Heart left ventricle (tissue), 16 donors: ENCODE measurements around the gene DCDC2. TPM values are rescaled to one million over a fixed set of nuclear protein-coding genes. Genes with fewer than 3 reads are reported as not detected.
"Not testable (repeated sequence)": the region's sequence is repeated elsewhere in the genome, so short reads cannot be mapped to it uniquely, and the experiment has no call there.

Experiments
- ATAC-seq, 4 donors: fragments of 200-7000 bp; cut with Tn5 transposase; one replicate each; pipeline ENCODE4 v1.9.1; 2020 to 2022; ENCODE audit warnings: moderate library complexity in 4 of 4, mild to moderate bottlenecking in 3 of 4, moderate number of reproducible peaks in 1 of 4
- DNase-seq, 5 donors: peaks; one replicate each; pipeline ENCODE4 v3.0.0-alpha.2; 2020
- H3K27ac ChIP-seq, 12 donors: fragments of 200-600 bp; sonication (generic) in 4 of 12; one replicate each; pipeline versions ENCODE4 v1.5.0 to v1.8.0; 2016 to 2022; ENCODE audit warnings: mild to moderate bottlenecking in 2 of 12
- H3K27me3 ChIP-seq, 9 donors: fragments of 200-600 bp; sonication (generic) in 2 of 9; one replicate each; pipeline versions ENCODE4 v1.5.1 to v1.8.0; 2016 to 2022; ENCODE audit warnings: mild to moderate bottlenecking in 3 of 9
- H3K36me3 ChIP-seq, 9 donors: fragments of 200-600 bp; sonication (generic) in 2 of 9; one replicate each; pipeline versions ENCODE4 v1.5.0 to v1.8.0; 2018 to 2022; ENCODE audit warnings: mild to moderate bottlenecking in 2 of 9
- H3K4me1 ChIP-seq, 12 donors: fragments of 200-600 bp; sonication (generic) in 4 of 12; one replicate each; pipeline versions ENCODE4 v1.5.0 to v1.8.0; 2016 to 2022; ENCODE audit warnings: mild to moderate bottlenecking in 3 of 12
- H3K4me3 ChIP-seq, 12 donors: fragments of 200-600 bp; sonication (generic) in 4 of 12; one replicate each; pipeline versions ENCODE4 v1.5.0 to v1.8.0; 2017 to 2022; ENCODE audit warnings: mild to moderate bottlenecking in 9 of 12, moderate library complexity in 4 of 12
- H3K9me3 ChIP-seq, 12 donors: fragments of 200-600 bp; sonication (generic) in 4 of 12; one replicate each; pipeline versions ENCODE4 v1.5.0 to v1.8.0; 2016 to 2022; ENCODE audit warnings: mild to moderate bottlenecking in 1 of 12
- CTCF ChIP-seq, 12 donors: fragments of 200-600 bp; sonication (generic) in 4 of 12; IDR thresholded peaks; one replicate each; pipeline versions ENCODE4 v1.5.0 to v1.8.0; 2018 to 2022; ENCODE audit warnings: antibody characterized with exemption in 12 of 12, mild to moderate bottlenecking in 5 of 12
- POLR2A ChIP-seq, 2 donors: fragments of 450-650 bp; IDR thresholded peaks; one replicate each; pipeline ENCODE4 v1.6.1; 2017; ENCODE audit warnings: antibody characterized with exemption in 2 of 2, mild to moderate bottlenecking in 2 of 2, moderate library complexity in 2 of 2
- WGBS, 4 donors: extraction: QIAGEN DNeasy Blood & Tissue Kit in 2 of 4; methylation state at CpG; one replicate each; pipeline versions ENCODE4 v1.1.5 to v1.1.7; 2013 to 2018; 5-methylcytosine and 5-hydroxymethylcytosine counted together
- intact Hi-C, 10 donors: fragments of 100-400 bp; cut with DNase I; formaldehyde crosslinking; loops; one replicate each; pipeline versions ENCODE4 v1.11.1 to v1.14.2; 2022
- polyA plus RNA-seq, 2 donors: library from polyadenylated mRNA; stranded (reverse); fragments of 200-250 nt; gene quantifications; one replicate each; pipeline ENCODE4 v1.2.3, GENCODE V29; 2013
- total RNA-seq, 9 donors: library from RNA; depleted of rRNA in 2 of 9; stranded (reverse); fragments of >200 nt in 2 of 9; fragmentation: NEBNext Ultra II Directional in 3 of 9; extraction: Animal tissue kit (Norgen Biotek cat#: 25700) in 3 of 9; gene quantifications; one replicate each; pipeline versions ENCODE4 v1.1.0 to v1.2.4, GENCODE V29; 2016 to 2023
- donor health status: ischemic (EF 13 %, LVEDD 7.1; RV severe dilation, severe dysfunction).
- donor health status: healthy with polysubstance abuse.
- donor health status: DM: no; HTN: yes; CAD: no.
- donor health status: DM: no; HTN: no; CAD: no.
- donor health status: ischemic (EF 25% LVEDD 6.9; RV normal size, moderate dysfunction).
- donor health status: ischemic (EF 25% LVEDD 5.7; RV mildly dilated, moderate dysfunction).
- donor health status: healthy.
- donor health status: DM: yes; HTN: yes; CAD: no.
- donor health status: ischemic (EF 35%, LVEDD 5.7; RV mildly dilated, moderate dysfunction).
- donor health status: nonischemic (EF 11% LVEDD 7.7; RV severe dilation, severe dysfunction).
- donor health status: DM: yes; HTN: yes; CAD: no.
- donor health status: PGD.
- donor health status: ischemic (EF 29% LVEDD 5.4; RV normal size, mild dysfunction).
- donor health status: nonischemic (EF 23%, LVEDD 6.1; RV moderate dilation, normal function).

Gene DCDC2
- total and polyA plus RNA-seq, 11 donors = 0.05 to 0.16 TPM; not detected in 9

- TF ChIP-seq POLR2A (IDR thresholded peaks at IDR 0.05) (no peak), CTCF (IDR thresholded peaks at IDR 0.05) (no peak)
- Histone ChIP-seq H3K27ac (no peak overlapping the region), H3K4me3 (no peak overlapping the region), H3K27me3 (no peaks in the 10 kb centered on the region), H3K4me1 (no peaks in the 10 kb centered on the region), H3K36me3 (no peaks in the 10 kb centered on the region), H3K9me3 (no peaks in the 10 kb centered on the region)
- intact Hi-C loops = no loop called here
- ATAC-seq = no peak
- no peak for DNase-seq
Measured at GRCh38 chr6:24272553-24272952, 85.3 kb downstream of the DCDC2 start.

- 88 to 98% (median 96%) methylated on average over 1 of the region's 1 CpG for WGBS, 4 donors
- ATAC-seq = no peak
- TF ChIP-seq POLR2A (IDR thresholded peaks at IDR 0.05) = no peak
- TF ChIP-seq CTCF (IDR thresholded peaks at IDR 0.05) = no peak
Measured at GRCh38 chr6:24272148-24272547, 85.7 kb downstream of the DCDC2 start.

GRCh38 chr6:24270011-24270410, 87.8 kb downstream of the DCDC2 start:
- H3K9me3 ChIP-seq = no peaks in the 10 kb centered on the region
- WGBS, 4 donors = 39 to 52% (median 47%) methylated on average over 1 of the region's 1 CpG
- ATAC-seq (no peak), DNase-seq (no peak)
- no peaks in the 10 kb centered on the region for H3K4me1 ChIP-seq
- TF ChIP-seq CTCF (IDR thresholded peaks at IDR 0.05) (no peak), POLR2A (IDR thresholded peaks at IDR 0.05) (no peak)
- no peak overlapping the region for H3K27ac ChIP-seq
- intact Hi-C loops = no loop called here
- H3K4me3 ChIP-seq = no peak overlapping the region
- peaks cover 0 to 1% (median 0%) of the 10 kb centered on the region in 9 donors for H3K27me3 ChIP-seq
- no peaks in the 10 kb centered on the region for H3K36me3 ChIP-seq

More at GRCh38 chr6:24272148-24272547, 85.7 kb downstream of the DCDC2 start:
- Histone ChIP-seq H3K4me3 (no peak overlapping the region), H3K4me1 (no peaks in the 10 kb centered on the region), H3K27ac (no peak overlapping the region), H3K27me3 (no peaks in the 10 kb centered on the region), H3K36me3 (no peaks in the 10 kb centered on the region), H3K9me3 (no peaks in the 10 kb centered on the region)
- intact Hi-C loops = no loop called here
- DNase-seq = no peak

- H3K4me3 ChIP-seq, ATAC-seq, H3K9me3 ChIP-seq, DNase-seq, H3K36me3 ChIP-seq, intact Hi-C loops, H3K27ac ChIP-seq, H3K4me1 ChIP-seq: not testable (repeated sequence)
- peaks cover 0 to 15% (median 4%) of the 10 kb centered on the region in 9 donors for H3K27me3 ChIP-seq
- WGBS, 4 donors = 79 to 85% (median 83%) methylated on average over 6 of the region's 6 CpGs
Measured at GRCh38 chr6:24258214-24258613, 99.6 kb downstream of the DCDC2 start.

GRCh38 chr6:24257282-24257681, 100.6 kb downstream of the DCDC2 start:
- peaks cover 0 to 10% (median 4%) of the 10 kb centered on the region in 9 donors for H3K27me3 ChIP-seq
- no peak for DNase-seq
- no peak overlapping the region for H3K27ac ChIP-seq
- no peak for TF ChIP-seq CTCF (IDR thresholded peaks at IDR 0.05)
- TF ChIP-seq POLR2A (IDR thresholded peaks at IDR 0.05) = no peak
- ATAC-seq = no peak
- H3K4me1 ChIP-seq = no peaks in the 10 kb centered on the region
- 78 to 85% (median 84%) methylated on average over 4 of the region's 4 CpGs for WGBS, 4 donors
- peaks cover 0 to 17% (median 2%) of the 10 kb centered on the region in 12 donors for H3K9me3 ChIP-seq
- H3K4me3 ChIP-seq = no peak overlapping the region
- intact Hi-C loops = no loop called here
- H3K36me3 ChIP-seq = no peaks in the 10 kb centered on the region
